Measurements from ENCODE around the gene PXMP4.

GRCh38 chr20:33701629-33702450 lies 18.3 kb downstream of the PXMP4 start:
- no peak for TF ChIP-seq EZH2 (IDR thresholded peaks at IDR 0.05; ENCODE audit: low read depth)
- no peak for TF ChIP-seq CTCF (conservative IDR thresholded peaks at IDR 0.05)

All from PC-9 (cell line).